ENCODE measurements around the gene CARS1.

The CARS1 gene

DNA sequence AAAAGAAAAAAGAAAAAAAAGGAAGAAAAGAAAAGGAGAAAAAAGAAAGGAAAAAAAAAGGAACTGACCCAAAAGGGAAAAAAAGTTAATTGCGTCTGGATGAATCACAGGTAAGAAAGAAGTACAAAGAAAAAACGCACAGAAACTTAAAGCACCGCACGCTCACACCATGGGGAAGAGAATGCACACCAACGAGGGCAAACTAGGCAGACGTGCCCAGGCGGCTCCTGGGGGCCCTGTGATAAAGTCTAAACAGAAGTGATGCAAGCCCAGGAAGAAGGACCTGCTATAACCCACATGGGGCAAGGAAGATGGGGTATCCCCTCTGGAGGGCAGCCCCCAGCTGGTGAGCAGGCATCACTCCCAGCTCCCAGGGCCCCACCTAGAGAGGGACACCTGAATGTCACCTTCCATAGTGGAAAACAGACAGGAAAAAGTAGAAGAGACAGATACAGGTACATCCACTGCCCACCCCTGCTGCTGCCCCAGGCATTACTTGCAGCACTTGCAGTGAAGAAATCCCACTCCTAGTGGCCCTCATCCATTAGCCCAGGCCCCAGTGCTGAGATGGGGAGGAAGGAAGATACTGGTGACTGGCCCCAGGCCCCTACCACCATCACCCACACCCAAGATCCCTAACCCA lies 94.0 kb downstream of the CARS1 start:
- no peak for DNase-seq (ENCODE audit: low read depth in 4 of 4, low spot score in 1 of 4)

DNA sequence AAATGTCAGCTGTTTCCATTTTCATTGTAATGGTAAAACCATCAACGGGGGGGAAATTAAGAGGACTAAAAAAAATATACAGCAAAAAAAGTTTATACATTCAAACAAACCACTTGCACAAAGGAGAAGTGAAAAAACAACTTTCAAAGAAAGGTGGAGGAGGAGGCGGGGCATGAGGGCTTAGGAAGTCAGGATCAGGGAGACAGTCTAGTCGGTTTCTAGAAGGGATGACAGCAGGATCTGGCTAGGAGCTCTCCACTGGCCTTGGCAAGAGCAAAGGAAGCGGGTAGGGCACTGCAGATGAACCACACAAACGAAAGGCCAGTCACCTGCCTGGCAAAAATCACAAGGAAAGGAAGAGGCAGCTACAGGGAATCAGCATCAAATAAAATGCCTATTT lies 96.1 kb downstream of the CARS1 start:
- no peak for DNase-seq (ENCODE audit: low read depth in 4 of 4, low spot score in 1 of 4)

DNA sequence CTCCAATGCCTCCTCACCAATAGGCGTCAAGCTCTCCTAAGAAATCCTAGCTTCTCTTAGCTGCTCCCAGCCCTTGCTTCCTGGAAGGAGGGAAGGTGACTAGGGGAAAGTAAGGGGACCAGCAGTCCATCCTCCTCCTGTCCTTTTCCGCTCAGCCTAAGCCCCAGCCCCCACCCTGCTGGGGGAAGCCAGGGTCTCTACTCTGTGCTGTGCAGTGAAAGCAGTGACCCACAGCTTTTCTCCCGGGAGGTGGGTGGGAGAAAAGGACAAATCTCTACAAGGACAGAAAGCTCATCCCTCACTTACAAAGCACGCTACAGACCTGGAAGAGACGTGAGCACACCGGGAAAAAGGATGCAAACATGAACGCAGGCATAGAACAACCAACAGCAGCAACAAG lies 97.1 kb downstream of the CARS1 start:
- no peak for DNase-seq (ENCODE audit: low read depth in 4 of 4, low spot score in 1 of 4)

DNA sequence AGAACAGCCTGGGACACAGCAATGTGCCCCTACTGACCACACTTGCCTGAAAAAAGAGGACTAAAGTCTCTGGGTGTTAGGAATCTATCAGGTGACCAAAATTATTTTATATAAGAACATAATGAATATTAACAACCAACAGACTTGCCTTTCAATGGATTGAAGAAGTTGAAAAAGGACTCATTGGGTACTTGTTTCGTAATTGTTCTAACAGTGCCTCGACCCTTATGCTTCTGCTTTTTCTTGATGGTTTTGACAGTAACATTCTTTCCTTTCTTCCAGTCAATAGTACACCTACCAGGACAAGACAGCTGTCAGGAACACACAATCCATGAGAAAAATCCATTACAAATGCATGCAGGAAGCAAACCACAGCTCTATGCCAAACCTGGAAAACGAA lies 99.0 kb downstream of the CARS1 start:
- no peak for DNase-seq (ENCODE audit: low read depth in 4 of 4, low spot score in 1 of 4)

DNA sequence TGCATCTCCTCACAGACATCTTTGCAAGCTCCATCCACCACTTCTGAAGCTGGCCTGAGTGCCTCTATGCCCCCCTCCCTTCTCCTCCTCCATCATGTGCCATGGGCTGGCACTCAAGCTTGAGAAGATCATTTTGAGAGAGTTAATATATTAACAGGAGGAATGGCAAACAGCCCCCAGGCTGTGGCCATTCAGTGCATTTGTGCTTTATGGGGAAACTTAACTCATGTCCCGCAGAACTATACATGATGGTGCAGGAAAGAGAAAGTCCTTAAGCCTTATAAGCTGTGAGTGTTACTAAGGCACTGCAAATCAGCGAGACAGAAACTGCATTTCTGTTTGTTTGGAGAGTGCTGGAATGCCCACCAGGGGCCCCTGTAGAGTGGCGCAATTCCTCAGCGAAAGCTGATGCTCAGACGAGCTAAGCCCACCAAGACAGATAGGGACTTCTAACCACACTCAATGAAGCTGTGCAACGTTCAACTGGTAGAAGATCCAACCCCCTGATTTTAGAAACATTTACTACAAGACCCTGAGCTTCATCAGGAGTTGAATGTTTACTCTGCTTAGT lies 101.2 kb downstream of the CARS1 start:
- DNase-seq (ENCODE audit: low read depth in 4 of 4, low spot score in 1 of 4) = no peak

DNA sequence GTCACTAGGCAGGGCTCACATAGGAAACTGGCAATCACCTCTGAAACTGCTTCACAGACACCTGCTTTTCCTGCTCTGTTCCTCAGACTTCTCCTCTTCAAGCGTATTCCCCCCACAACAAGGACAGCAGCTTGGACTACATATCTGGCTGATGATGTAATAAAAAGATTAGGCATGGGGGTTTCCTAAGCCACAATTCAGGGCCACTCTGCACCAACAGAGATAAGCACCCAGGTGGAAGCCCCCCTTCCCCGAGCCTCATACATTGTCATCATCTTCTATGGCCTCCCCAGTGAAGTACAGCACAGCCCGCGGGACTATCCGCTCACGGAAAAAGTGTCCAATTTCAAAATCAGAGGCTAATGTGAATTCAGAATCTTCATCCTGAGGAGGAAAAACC lies 103.0 kb downstream of the CARS1 start:
- DNase-seq (ENCODE audit: low read depth in 4 of 4, low spot score in 1 of 4) = no peak

DNA sequence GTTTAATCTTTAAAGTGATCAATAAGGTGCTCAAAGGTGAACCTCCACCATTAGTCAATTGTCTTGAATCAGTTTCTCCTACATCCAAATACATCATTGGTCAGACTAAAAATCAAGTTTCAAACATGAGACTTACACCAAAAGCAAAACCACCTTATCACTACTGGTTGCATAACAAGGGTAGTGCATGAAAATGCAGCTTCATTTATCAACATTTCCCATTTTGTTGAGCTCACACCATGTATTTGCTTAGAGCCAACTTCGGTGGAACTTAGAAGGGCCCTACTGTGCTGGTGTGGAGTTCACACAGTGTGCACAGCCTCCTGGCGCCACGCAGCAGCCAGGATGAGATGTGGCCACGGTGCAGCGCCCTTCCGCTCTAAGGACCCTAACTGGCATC lies 104.9 kb downstream of the CARS1 start:
- DNase-seq (ENCODE audit: low read depth in 4 of 4, low spot score in 1 of 4) = no peak

DNA sequence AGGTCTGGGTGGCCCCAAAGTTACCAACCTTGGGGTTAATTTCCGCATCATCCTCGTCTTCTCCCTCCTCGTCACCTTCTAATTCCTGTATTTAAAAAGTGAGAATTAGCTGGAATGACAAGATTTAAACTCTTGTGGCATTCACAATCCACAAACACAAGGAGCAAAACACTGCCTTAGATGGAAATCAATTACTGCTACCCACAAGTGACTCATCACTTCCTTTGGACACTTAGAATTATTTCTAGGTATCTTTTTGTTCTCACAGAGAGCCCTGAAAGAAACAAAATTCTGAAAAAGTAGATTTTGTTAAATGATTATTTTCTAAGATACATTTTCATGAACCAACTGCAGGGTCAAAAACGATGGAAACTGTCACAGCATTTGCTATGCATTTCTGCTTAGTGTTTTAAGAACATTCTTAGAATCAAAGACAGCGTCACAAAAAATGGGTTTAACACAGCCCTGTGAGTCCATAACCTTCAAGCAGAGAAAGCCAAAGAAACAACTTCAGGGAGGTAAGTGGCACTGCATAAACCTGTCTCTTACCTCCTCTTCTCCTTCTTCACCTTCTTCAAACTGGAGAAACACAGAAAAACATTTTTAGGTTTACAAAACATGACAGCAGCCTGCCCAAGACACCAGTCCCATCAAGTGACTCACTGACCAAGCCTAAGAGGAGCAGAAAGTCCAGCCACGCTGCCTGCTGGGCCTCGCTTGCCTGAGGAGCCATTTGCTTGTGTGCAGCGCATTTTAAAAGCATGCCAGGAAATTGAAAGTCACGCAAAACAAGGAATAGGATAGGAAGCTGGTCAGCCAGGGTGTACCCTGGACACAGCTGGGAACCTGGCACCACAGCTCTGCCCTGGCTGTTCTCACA lies 105.8 kb downstream of the CARS1 start:
- DNase-seq (ENCODE audit: low read depth in 4 of 4, low spot score in 1 of 4) = no peak
